Measurements from ENCODE around the gene MGP. TPM values are rescaled to one million over a fixed set of nuclear protein-coding genes. Genes with fewer than 3 reads are reported as not detected.

Gene MGP
- total and polyA plus RNA-seq, 12 donors, result 50.6 to 2,003 (median 1,117) TPM

- DNase-seq, result no peak
- H3K27me3 ChIP-seq, result no peaks in the 10 kb centered on the region
- H3K9me3 ChIP-seq (replicated peaks in 1 of 3), result no peaks in the 10 kb centered on the region
- H3K27ac ChIP-seq, result no peak overlapping the region
- no peak overlapping the region for H3K4me3 ChIP-seq
- no peaks in the 10 kb centered on the region for H3K4me1 ChIP-seq (replicated peaks in 1 of 2)
- intact Hi-C loops (cut with DNase I), result no loop called here
- TF ChIP-seq CTCF (IDR thresholded peaks at IDR 0.05) (no peak), POLR2A (IDR thresholded peaks at IDR 0.05) (no peak)
- no peaks in the 10 kb centered on the region for H3K36me3 ChIP-seq (replicated peaks in 1 of 2)
- WGBS, 4 donors, result 67 to 82% (median 80%) methylated on average over 7 of the region's 7 CpGs
These were observed 34.9 kb upstream of the MGP start for GRCh38 chr12:14920475-14921126.

GRCh38 chr12:14919455-14919854, 33.8 kb upstream of the MGP start:
- Histone ChIP-seq H3K27ac (no peak overlapping the region), H3K4me3 (no peak overlapping the region), H3K9me3 (replicated peaks in 1 of 3) (no peaks in the 10 kb centered on the region), H3K4me1 (replicated peaks in 1 of 2) (no peaks in the 10 kb centered on the region), H3K27me3 (no peaks in the 10 kb centered on the region), H3K36me3 (replicated peaks in 1 of 2) (no peaks in the 10 kb centered on the region)
- intact Hi-C loops (cut with DNase I), result no loop called here
- no peak for TF ChIP-seq CTCF (IDR thresholded peaks at IDR 0.05)
- no peak for TF ChIP-seq POLR2A (IDR thresholded peaks at IDR 0.05)
- DNase-seq, result no peak

GRCh38 chr12:14915736-14916135, 30.1 kb upstream of the MGP start:
- TF ChIP-seq POLR2A (IDR thresholded peaks at IDR 0.05) (no peak), CTCF (IDR thresholded peaks at IDR 0.05) (no peak)
- Histone ChIP-seq H3K27ac (no peak overlapping the region), H3K4me3 (no peak overlapping the region), H3K36me3 (replicated peaks in 1 of 2) (no peaks in the 10 kb centered on the region), H3K4me1 (replicated peaks in 1 of 2) (peaks cover 0 to under 1% of the 10 kb centered on the region in 2 donors), H3K9me3 (replicated peaks in 1 of 3) (no peaks in the 10 kb centered on the region), H3K27me3 (no peaks in the 10 kb centered on the region)
- intact Hi-C loops (cut with DNase I), result no loop called here
- 71 to 86% (median 77%) methylated on average over 2 of the region's 2 CpGs for WGBS, 4 donors
- no peak for DNase-seq

- no peak overlapping the region for H3K27ac ChIP-seq
- intact Hi-C loops (cut with DNase I), result no loop called here
- DNase-seq, result no peak
- no peaks in the 10 kb centered on the region for H3K36me3 ChIP-seq (replicated peaks in 1 of 2)
- no peak overlapping the region for H3K4me3 ChIP-seq
- TF ChIP-seq CTCF (IDR thresholded peaks at IDR 0.05) (no peak), POLR2A (IDR thresholded peaks at IDR 0.05) (no peak)
- H3K4me1 ChIP-seq (replicated peaks in 1 of 2), result peaks cover 0 to 7% of the 10 kb centered on the region in 2 donors
- no peaks in the 10 kb centered on the region for H3K9me3 ChIP-seq (replicated peaks in 1 of 3)
- no peaks in the 10 kb centered on the region for H3K27me3 ChIP-seq
- WGBS, 4 donors, result 67 to 76% (median 73%) methylated on average over 4 of the region's 4 CpGs
These were observed 27.7 kb upstream of the MGP start for GRCh38 chr12:14913381-14913781.

All from adrenal gland (tissue), 12 donors.